Measurements from ENCODE around the gene IGFBP1. TPM values are rescaled to one million over a fixed set of nuclear protein-coding genes. Genes with fewer than 3 reads are reported as not detected.

The IGFBP1 gene
- total and polyA plus RNA-seq, 9 of the 15 experiments (the other 6 are each of a cell fraction or from before 2014, with no cell fraction given) = not detected

DNA sequence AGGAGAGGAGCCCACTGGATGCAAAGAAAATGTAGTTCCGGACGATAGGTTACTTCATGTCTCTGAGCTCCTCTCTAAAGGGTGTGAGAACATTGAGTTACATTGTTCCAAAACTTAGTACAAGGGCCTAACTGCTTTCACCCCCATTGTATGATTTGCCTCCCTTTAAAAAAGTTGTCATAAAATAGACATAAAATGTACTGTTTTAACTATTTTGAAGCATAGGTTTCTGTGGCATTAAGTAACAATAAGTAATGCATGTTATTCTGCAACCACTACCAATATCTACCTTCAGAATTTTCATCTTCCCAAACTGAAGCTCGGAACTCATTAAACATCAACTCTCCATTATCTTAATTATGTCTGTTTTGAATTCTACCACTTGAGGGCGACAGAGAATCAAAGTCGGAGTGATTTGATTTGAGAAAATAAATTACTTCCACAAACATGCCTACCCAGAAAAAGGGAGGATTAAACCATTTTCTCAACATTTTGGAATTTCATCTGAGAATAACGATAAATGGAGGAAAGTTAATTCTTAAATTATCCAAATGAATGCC is 2.7 kb downstream of the IGFBP1 start:
- CTCF ChIA-PET (ENCODE audit: low intra/inter-chr PET ratio) = interaction anchor here (0.5 to 1.6 kb wide), 3 partner anchors 172 to 1198 kb away, joined by 3 to 5 read pairs (median 3); no protein-coding TSS in a partner anchor
- no peaks in the 10 kb centered on the region for H3K9me3 ChIP-seq (replicated peaks; ENCODE audit: control insufficient read depth, insufficient read depth, low read depth, low read length)
- no peak overlapping the region for H3K4me2 ChIP-seq (ENCODE audit: insufficient read depth, low read length)
- H3K36me3 ChIP-seq (ENCODE audit: control insufficient read depth, insufficient read depth, low read length) = no peaks in the 10 kb centered on the region
- peaks cover 7 to 35% of the 10 kb centered on the region in 2 experiments; a peak in 4 of 5 replicates for H3K27me3 ChIP-seq (ENCODE audit: control insufficient read depth in 2 of 2, insufficient read depth in 2 of 2, low read length in 2 of 2)
- no peaks in the 10 kb centered on the region for H4K20me1 ChIP-seq (replicated peaks; ENCODE audit: control insufficient read depth, insufficient read depth, low read length)
- BruUV-seq (replicated peaks) = no TSS peak
- no peak overlapping the region for H2AFZ ChIP-seq (ENCODE audit: low read depth, low read length)
- FAIRE-seq = peak; percentile 71
- in situ Hi-C loops (cut with MboI) (no loop called here), intact Hi-C loops (cut with micrococcal nuclease) (loop anchor here (1.0 kb wide), 1 partner anchor 1289 kb away; no protein-coding TSS in a partner anchor)
- H3K4me3 ChIP-seq = no peak overlapping the region
- no peaks in the 10 kb centered on the region for H3K9me1 ChIP-seq (ENCODE audit: control insufficient read depth, insufficient read depth, low read length)
- WGBS (ENCODE audit: insufficient coverage, low coverage, missing lambda C conversion rate) = 0% methylated on average over 6 of the region's 6 CpGs
- DNase-seq (ENCODE audit: extremely low read depth in 1 of 4, low spot score in 3 of 4) = peak; percentile 20 to 38 (median 34)
- H3K9ac ChIP-seq (ENCODE audit: insufficient read depth in 1 of 2, low read depth in 2 of 2, low read length in 2 of 2) = no peak overlapping the region
- H3K79me2 ChIP-seq (ENCODE audit: control insufficient read depth, insufficient read depth, low read length) = no peaks in the 10 kb centered on the region
- H3K27ac ChIP-seq (ENCODE audit: extremely low read depth, low read depth, low read length) = no peak overlapping the region
- ATAC-seq = no peak
- H3K4me1 ChIP-seq (replicated peaks in 1 of 2; ENCODE audit: control insufficient read depth in 2 of 2, insufficient read depth in 2 of 2, low read length in 2 of 2) = peaks cover 0 to 6% of the 10 kb centered on the region in 2 experiments; a peak in 2 of 5 replicates
- POLR2A ChIA-PET = no interaction called here
- TF ChIP-seq PRMT5 (CRISPR knock-in tag; IDR thresholded peaks at IDR 0.05) = no peak
- TF ChIP-seq, protein P1, sequence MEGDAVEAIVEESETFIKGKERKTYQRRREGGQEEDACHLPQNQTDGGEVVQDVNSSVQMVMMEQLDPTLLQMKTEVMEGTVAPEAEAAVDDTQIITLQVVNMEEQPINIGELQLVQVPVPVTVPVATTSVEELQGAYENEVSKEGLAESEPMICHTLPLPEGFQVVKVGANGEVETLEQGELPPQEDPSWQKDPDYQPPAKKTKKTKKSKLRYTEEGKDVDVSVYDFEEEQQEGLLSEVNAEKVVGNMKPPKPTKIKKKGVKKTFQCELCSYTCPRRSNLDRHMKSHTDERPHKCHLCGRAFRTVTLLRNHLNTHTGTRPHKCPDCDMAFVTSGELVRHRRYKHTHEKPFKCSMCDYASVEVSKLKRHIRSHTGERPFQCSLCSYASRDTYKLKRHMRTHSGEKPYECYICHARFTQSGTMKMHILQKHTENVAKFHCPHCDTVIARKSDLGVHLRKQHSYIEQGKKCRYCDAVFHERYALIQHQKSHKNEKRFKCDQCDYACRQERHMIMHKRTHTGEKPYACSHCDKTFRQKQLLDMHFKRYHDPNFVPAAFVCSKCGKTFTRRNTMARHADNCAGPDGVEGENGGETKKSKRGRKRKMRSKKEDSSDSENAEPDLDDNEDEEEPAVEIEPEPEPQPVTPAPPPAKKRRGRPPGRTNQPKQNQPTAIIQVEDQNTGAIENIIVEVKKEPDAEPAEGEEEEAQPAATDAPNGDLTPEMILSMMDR (IDR thresholded peaks at IDR 0.05 in 2 of 3, conservative IDR thresholded peaks at IDR 0.05 in 1 of 3; ENCODE audit: insufficient read depth in 2 of 3, low read depth in 1 of 3, low read length in 3 of 3) = peak; percentile 22 to 66 (median 40); a peak in 4 of 6 replicates
- TF ChIP-seq, protein P2, sequence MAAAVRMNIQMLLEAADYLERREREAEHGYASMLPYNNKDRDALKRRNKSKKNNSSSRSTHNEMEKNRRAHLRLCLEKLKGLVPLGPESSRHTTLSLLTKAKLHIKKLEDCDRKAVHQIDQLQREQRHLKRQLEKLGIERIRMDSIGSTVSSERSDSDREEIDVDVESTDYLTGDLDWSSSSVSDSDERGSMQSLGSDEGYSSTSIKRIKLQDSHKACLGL (CRISPR knock-in tag; IDR thresholded peaks at IDR 0.05; ENCODE audit: borderline replicate concordance, poor library complexity, severe bottlenecking) = no peak
- TF ChIP-seq, protein P3, sequence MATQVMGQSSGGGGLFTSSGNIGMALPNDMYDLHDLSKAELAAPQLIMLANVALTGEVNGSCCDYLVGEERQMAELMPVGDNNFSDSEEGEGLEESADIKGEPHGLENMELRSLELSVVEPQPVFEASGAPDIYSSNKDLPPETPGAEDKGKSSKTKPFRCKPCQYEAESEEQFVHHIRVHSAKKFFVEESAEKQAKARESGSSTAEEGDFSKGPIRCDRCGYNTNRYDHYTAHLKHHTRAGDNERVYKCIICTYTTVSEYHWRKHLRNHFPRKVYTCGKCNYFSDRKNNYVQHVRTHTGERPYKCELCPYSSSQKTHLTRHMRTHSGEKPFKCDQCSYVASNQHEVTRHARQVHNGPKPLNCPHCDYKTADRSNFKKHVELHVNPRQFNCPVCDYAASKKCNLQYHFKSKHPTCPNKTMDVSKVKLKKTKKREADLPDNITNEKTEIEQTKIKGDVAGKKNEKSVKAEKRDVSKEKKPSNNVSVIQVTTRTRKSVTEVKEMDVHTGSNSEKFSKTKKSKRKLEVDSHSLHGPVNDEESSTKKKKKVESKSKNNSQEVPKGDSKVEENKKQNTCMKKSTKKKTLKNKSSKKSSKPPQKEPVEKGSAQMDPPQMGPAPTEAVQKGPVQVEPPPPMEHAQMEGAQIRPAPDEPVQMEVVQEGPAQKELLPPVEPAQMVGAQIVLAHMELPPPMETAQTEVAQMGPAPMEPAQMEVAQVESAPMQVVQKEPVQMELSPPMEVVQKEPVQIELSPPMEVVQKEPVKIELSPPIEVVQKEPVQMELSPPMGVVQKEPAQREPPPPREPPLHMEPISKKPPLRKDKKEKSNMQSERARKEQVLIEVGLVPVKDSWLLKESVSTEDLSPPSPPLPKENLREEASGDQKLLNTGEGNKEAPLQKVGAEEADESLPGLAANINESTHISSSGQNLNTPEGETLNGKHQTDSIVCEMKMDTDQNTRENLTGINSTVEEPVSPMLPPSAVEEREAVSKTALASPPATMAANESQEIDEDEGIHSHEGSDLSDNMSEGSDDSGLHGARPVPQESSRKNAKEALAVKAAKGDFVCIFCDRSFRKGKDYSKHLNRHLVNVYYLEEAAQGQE (IDR thresholded peaks at IDR 0.05; ENCODE audit: borderline replicate concordance) = peak; percentile 44; the same call in 1 of the 2 replicates
- TF ChIP-seq, protein P3 (CRISPR knock-in tag; IDR thresholded peaks at IDR 0.05; ENCODE audit: low read depth) = no peak
- TF ChIP-seq, protein P4, sequence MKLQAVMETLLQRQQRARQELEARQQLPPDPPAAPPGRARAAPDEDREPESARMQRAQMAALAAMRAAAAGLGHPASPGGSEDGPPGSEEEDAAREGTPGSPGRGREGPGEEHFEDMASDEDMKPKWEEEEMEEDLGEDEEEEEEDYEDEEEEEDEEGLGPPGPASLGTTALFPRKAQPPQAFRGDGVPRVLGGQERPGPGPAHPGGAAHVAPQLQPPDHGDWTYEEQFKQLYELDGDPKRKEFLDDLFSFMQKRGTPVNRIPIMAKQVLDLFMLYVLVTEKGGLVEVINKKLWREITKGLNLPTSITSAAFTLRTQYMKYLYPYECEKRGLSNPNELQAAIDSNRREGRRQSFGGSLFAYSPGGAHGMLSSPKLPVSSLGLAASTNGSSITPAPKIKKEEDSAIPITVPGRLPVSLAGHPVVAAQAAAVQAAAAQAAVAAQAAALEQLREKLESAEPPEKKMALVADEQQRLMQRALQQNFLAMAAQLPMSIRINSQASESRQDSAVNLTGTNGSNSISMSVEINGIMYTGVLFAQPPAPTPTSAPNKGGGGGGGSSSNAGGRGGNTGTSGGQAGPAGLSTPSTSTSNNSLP (IDR thresholded peaks at IDR 0.05; ENCODE audit: borderline replicate concordance, low read depth, low read length) = peak; percentile 87; the same call in 1 of the 2 replicates

Data from K562 (cell line).